Measurements from ENCODE around the gene DLG2.

DLG2 gene

GRCh38 chr11:83933008-83933407 is 1694.1 kb downstream of the DLG2 start:
- H3K4me3 ChIP-seq (ENCODE audit: low read depth, low read length): no peak overlapping the region
- TF ChIP-seq, protein P1, sequence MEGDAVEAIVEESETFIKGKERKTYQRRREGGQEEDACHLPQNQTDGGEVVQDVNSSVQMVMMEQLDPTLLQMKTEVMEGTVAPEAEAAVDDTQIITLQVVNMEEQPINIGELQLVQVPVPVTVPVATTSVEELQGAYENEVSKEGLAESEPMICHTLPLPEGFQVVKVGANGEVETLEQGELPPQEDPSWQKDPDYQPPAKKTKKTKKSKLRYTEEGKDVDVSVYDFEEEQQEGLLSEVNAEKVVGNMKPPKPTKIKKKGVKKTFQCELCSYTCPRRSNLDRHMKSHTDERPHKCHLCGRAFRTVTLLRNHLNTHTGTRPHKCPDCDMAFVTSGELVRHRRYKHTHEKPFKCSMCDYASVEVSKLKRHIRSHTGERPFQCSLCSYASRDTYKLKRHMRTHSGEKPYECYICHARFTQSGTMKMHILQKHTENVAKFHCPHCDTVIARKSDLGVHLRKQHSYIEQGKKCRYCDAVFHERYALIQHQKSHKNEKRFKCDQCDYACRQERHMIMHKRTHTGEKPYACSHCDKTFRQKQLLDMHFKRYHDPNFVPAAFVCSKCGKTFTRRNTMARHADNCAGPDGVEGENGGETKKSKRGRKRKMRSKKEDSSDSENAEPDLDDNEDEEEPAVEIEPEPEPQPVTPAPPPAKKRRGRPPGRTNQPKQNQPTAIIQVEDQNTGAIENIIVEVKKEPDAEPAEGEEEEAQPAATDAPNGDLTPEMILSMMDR (IDR thresholded peaks at IDR 0.05; ENCODE audit: low read depth, low read length): no peak

DNA sequence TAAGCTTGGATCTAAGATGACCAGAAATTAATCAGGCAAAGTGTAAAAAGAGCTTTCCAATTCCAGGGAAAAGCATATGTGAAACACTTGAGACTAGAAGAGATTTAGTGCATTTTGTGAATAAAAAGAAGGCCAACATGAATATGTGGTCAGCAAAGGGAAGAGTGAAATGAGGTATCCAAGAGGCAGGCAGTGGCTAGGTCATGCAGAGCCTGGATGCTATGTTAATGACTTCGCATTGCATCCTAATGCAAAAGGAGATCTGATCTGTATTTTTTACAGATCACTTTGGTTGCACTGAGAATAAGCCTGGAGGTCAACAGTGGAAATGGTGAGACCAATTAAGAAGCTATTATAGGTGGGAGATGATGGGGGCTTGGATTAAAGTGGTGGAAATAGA is 1699.7 kb downstream of the DLG2 start:
- TF ChIP-seq, protein P1 (IDR thresholded peaks at IDR 0.05; ENCODE audit: low read depth, low read length): no peak
- H3K4me3 ChIP-seq (ENCODE audit: low read depth, low read length): no peak overlapping the region

GRCh38 chr11:83924795-83925542 is 1702.2 kb downstream of the DLG2 start:
- no peak overlapping the region for H3K4me3 ChIP-seq (ENCODE audit: low read depth, low read length)
- TF ChIP-seq, protein P1 (IDR thresholded peaks at IDR 0.05; ENCODE audit: low read depth, low read length): no peak

GRCh38 chr11:83923961-83924360 is 1703.2 kb downstream of the DLG2 start:
- TF ChIP-seq, protein P1 (IDR thresholded peaks at IDR 0.05; ENCODE audit: low read depth, low read length): no peak
- no peak overlapping the region for H3K4me3 ChIP-seq (ENCODE audit: low read depth, low read length)

DNA sequence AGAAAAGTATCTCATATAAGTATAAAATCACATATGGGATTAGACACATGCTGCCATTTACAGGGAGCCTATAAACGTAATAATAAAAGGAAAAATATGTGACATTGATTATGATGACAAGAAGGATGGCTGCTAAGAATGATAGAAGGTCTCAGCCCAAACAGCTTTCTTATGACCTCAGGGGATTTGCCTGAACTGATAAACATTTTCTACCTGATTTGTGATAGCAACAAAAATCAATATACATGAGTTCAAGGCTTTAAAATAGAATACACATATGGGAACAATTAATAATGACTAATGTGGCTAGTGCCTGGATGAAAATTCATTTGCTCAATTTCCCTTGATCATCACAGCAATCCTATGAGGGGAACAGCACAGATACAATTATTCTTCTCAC is 1704.2 kb downstream of the DLG2 start:
- no peak overlapping the region for H3K4me3 ChIP-seq (ENCODE audit: low read depth, low read length)
- TF ChIP-seq, protein P1 (IDR thresholded peaks at IDR 0.05; ENCODE audit: low read depth, low read length): no peak

GRCh38 chr11:83922318-83922717 is 1704.8 kb downstream of the DLG2 start:
- no peak overlapping the region for H3K4me3 ChIP-seq (ENCODE audit: low read depth, low read length)
- TF ChIP-seq, protein P1 (IDR thresholded peaks at IDR 0.05; ENCODE audit: low read depth, low read length): no peak

DNA sequence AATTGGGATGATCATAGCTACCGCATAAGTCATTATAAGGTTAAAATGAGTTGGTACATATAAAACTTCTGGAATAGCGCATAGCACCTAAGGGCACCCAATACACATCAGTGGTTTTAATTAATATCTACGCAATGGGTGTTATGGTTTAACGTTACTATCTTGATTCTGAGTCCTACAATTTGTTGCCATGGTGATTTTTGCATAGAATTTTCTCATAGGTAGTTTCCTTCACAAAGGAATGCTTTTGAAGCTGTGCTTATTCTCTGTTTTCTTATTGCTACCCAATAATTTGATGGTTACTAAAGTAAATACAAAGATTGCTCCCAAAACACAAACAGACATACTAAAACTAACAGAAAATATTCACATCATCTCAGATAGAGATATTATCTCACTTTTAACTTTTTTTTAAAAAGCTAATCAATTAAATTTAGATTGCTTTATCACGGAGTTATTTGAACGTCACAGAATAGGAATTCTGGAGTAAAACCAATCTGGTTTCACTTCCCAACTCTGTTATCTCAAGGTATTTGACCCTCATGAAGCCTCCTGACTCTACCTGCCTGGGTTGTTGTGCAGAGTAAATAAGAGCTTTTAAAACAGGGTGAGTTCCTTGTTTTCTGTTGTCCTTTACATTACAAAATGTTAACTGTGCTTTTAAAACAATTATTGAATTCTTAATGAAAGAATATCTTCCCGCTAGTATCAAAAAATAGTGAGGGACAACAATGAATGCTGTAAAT is 1705.5 kb downstream of the DLG2 start:
- TF ChIP-seq, protein P1 (IDR thresholded peaks at IDR 0.05; ENCODE audit: low read depth, low read length): no peak
- no peak overlapping the region for H3K4me3 ChIP-seq (ENCODE audit: low read depth, low read length)

All from WI38 (cell line).